Activated CD4-positive, alpha-beta memory T cell treated with anti-CD3 and anti-CD28 coated beads for 36 hours (primary cell): ENCODE results near the gene EDNRA. TPM values are rescaled to one million over a fixed set of nuclear protein-coding genes. Genes with fewer than 3 reads are reported as not detected.
"Not testable (repeated sequence)": the region's sequence is repeated elsewhere in the genome, so short reads cannot be mapped to it uniquely, and the experiment has no call there.

Experiments used
- CTCF ChIA-PET: fragments of 350-600 bp; sonication (Branson Sonifier 250); formaldehyde crosslinking; loops from one replicate; lab custom pipeline; 2021; ENCODE audit warnings: antibody characterized with exemption, inconsistent platforms; lab: Charles Lee
- POLR2A ChIA-PET: fragments of 350-600 bp; sonication (Branson Sonifier 250); formaldehyde crosslinking; loops from one replicate; lab custom pipeline; 2021; ENCODE audit warnings: antibody characterized with exemption; lab: Charles Lee
- DNase-seq: peaks from one replicate; pipeline ENCODE4 v3.0.0-alpha.2; 2020
- H3K27ac Mint-ChIP-seq: one replicate; pipeline ENCODE4 v1.8.0; 2021; ENCODE audit warnings: mixed read lengths
- H3K27me3 Mint-ChIP-seq: one replicate; pipeline ENCODE4 v1.8.0; 2021; ENCODE audit warnings: mixed read lengths
- H3K36me3 Mint-ChIP-seq: one replicate; pipeline ENCODE4 v1.8.0; 2021; ENCODE audit warnings: mixed read lengths
- H3K4me1 Mint-ChIP-seq: one replicate; pipeline ENCODE4 v1.8.0; 2021; ENCODE audit warnings: low read depth, mixed read lengths
- H3K4me3 Mint-ChIP-seq: one replicate; pipeline ENCODE4 v1.8.0; 2021; ENCODE audit warnings: mild to moderate bottlenecking, mixed read lengths
- H3K9me3 Mint-ChIP-seq: one replicate; pipeline ENCODE4 v1.8.0; 2021; ENCODE audit warnings: mixed read lengths
- intact Hi-C: fragments of 100-400 bp; cut with micrococcal nuclease; formaldehyde crosslinking; loops from one replicate; pipeline ENCODE4 v1.15.1; 2023
- total RNA-seq, 2 experiments: library from RNA; stranded (reverse); gene quantifications; one replicate each; pipeline ENCODE4 v1.2.3, GENCODE V29; 2021

EDNRA gene
- total RNA-seq = not detected

GRCh38 chr4:147480891-147481576 is at the start of gene EDNRA:
Gene EDNRA (plus strand): TSS chr4:147481097. CDS start chr4:147485682, 4,585 bp downstream.
- no peaks in the 10 kb centered on the region for H3K9me3 Mint-ChIP-seq
- H3K27me3 Mint-ChIP-seq = peaks cover 28% of the 10 kb centered on the region
- POLR2A ChIA-PET = no interaction called here
- no peaks in the 10 kb centered on the region for H3K36me3 Mint-ChIP-seq
- H3K4me1 Mint-ChIP-seq = peaks cover 2% of the 10 kb centered on the region
- H3K27ac Mint-ChIP-seq = no peak within 1 kb of the TSS
- CTCF ChIA-PET = no interaction called here
- no peak for DNase-seq
- H3K4me3 Mint-ChIP-seq = no peak within 1 kb of the TSS
- intact Hi-C loops = no loop called here

GRCh38 chr4:147434370-147434769 is 46.5 kb upstream of the EDNRA start:
- CTCF ChIA-PET, intact Hi-C loops, DNase-seq, H3K9me3 Mint-ChIP-seq, POLR2A ChIA-PET, H3K4me3 Mint-ChIP-seq, H3K4me1 Mint-ChIP-seq, H3K36me3 Mint-ChIP-seq, H3K27me3 Mint-ChIP-seq, H3K27ac Mint-ChIP-seq: not testable (repeated sequence)

GRCh38 chr4:147440442-147440841 is 40.5 kb upstream of the EDNRA start:
- no peak overlapping the region for H3K4me3 Mint-ChIP-seq
- no peaks in the 10 kb centered on the region for H3K4me1 Mint-ChIP-seq
- intact Hi-C loops = no loop called here
- DNase-seq = no peak
- ChIA-PET POLR2A (no interaction called here), CTCF (no interaction called here)
- no peaks in the 10 kb centered on the region for H3K9me3 Mint-ChIP-seq
- no peaks in the 10 kb centered on the region for H3K27me3 Mint-ChIP-seq
- no peaks in the 10 kb centered on the region for H3K36me3 Mint-ChIP-seq
- H3K27ac Mint-ChIP-seq = no peak overlapping the region

GRCh38 chr4:147447786-147448185 is 33.1 kb upstream of the EDNRA start:
- no peaks in the 10 kb centered on the region for H3K36me3 Mint-ChIP-seq
- H3K27me3 Mint-ChIP-seq = peaks cover 2% of the 10 kb centered on the region
- DNase-seq = no peak
- no peaks in the 10 kb centered on the region for H3K4me1 Mint-ChIP-seq
- H3K9me3 Mint-ChIP-seq = no peaks in the 10 kb centered on the region
- ChIA-PET POLR2A (no interaction called here), CTCF (no interaction called here)
- intact Hi-C loops = no loop called here
- no peak overlapping the region for H3K4me3 Mint-ChIP-seq
- H3K27ac Mint-ChIP-seq = no peak overlapping the region

- no peak for DNase-seq
- CTCF ChIA-PET = no interaction called here
- Mint-ChIP-seq H3K4me3 (no peak overlapping the region), H3K27ac (no peak overlapping the region), H3K9me3 (no peaks in the 10 kb centered on the region), H3K27me3 (peaks cover 2% of the 10 kb centered on the region), H3K4me1 (no peaks in the 10 kb centered on the region), H3K36me3 (no peaks in the 10 kb centered on the region)
- intact Hi-C loops = no loop called here
- POLR2A ChIA-PET = no interaction called here
Observed at GRCh38 chr4:147453561-147454141, 27.2 kb upstream of the EDNRA start.

- Mint-ChIP-seq H3K4me1 (no peaks in the 10 kb centered on the region), H3K36me3 (no peaks in the 10 kb centered on the region), H3K27me3 (no peaks in the 10 kb centered on the region), H3K27ac (no peak overlapping the region), H3K4me3 (no peak overlapping the region), H3K9me3 (no peaks in the 10 kb centered on the region)
- POLR2A ChIA-PET = no interaction called here
- CTCF ChIA-PET = no interaction called here
- intact Hi-C loops = no loop called here
- DNase-seq = no peak
Observed at GRCh38 chr4:147456706-147457105, 24.2 kb upstream of the EDNRA start.

- intact Hi-C loops = no loop called here
- no peak for DNase-seq
- H3K27ac Mint-ChIP-seq = no peak overlapping the region
- peaks cover 13% of the 10 kb centered on the region for H3K9me3 Mint-ChIP-seq
- H3K4me3 Mint-ChIP-seq = no peak overlapping the region
- POLR2A ChIA-PET = no interaction called here
- CTCF ChIA-PET = no interaction called here
- no peaks in the 10 kb centered on the region for H3K36me3 Mint-ChIP-seq
- H3K27me3 Mint-ChIP-seq = no peaks in the 10 kb centered on the region
- no peaks in the 10 kb centered on the region for H3K4me1 Mint-ChIP-seq
Observed at GRCh38 chr4:147461161-147461560, 19.7 kb upstream of the EDNRA start.

- intact Hi-C loops = no loop called here
- H3K36me3 Mint-ChIP-seq = no peaks in the 10 kb centered on the region
- DNase-seq = no peak
- no peaks in the 10 kb centered on the region for H3K27me3 Mint-ChIP-seq
- H3K4me3 Mint-ChIP-seq = no peak overlapping the region
- ChIA-PET CTCF (no interaction called here), POLR2A (no interaction called here)
- H3K27ac Mint-ChIP-seq = no peak overlapping the region
- no peaks in the 10 kb centered on the region for H3K4me1 Mint-ChIP-seq
- H3K9me3 Mint-ChIP-seq = peaks cover 13% of the 10 kb centered on the region
Observed at GRCh38 chr4:147463065-147463464, 17.8 kb upstream of the EDNRA start.

- H3K36me3 Mint-ChIP-seq = no peaks in the 10 kb centered on the region
- CTCF ChIA-PET = no interaction called here
- POLR2A ChIA-PET = no interaction called here
- H3K9me3 Mint-ChIP-seq = peaks cover 13% of the 10 kb centered on the region
- H3K4me3 Mint-ChIP-seq = no peak overlapping the region
- no peak for DNase-seq
- H3K27me3 Mint-ChIP-seq = no peaks in the 10 kb centered on the region
- intact Hi-C loops = no loop called here
- H3K4me1 Mint-ChIP-seq = no peaks in the 10 kb centered on the region
- no peak overlapping the region for H3K27ac Mint-ChIP-seq
Observed at GRCh38 chr4:147465461-147465860, 15.4 kb upstream of the EDNRA start.

- H3K4me3 Mint-ChIP-seq = no peak overlapping the region
- ChIA-PET POLR2A (no interaction called here), CTCF (no interaction called here)
- no peak overlapping the region for H3K27ac Mint-ChIP-seq
- H3K27me3 Mint-ChIP-seq = peaks cover 28% of the 10 kb centered on the region
- intact Hi-C loops = no loop called here
- peaks cover 2% of the 10 kb centered on the region for H3K4me1 Mint-ChIP-seq
- no peak for DNase-seq
- no peaks in the 10 kb centered on the region for H3K36me3 Mint-ChIP-seq
- no peaks in the 10 kb centered on the region for H3K9me3 Mint-ChIP-seq
Observed at GRCh38 chr4:147477439-147477838, 3.5 kb upstream of the EDNRA start.

- no peak for DNase-seq
- CTCF ChIA-PET = no interaction called here
- Mint-ChIP-seq H3K4me1 (peaks cover 2% of the 10 kb centered on the region), H3K36me3 (no peaks in the 10 kb centered on the region), H3K9me3 (no peaks in the 10 kb centered on the region), H3K27me3 (peaks cover 29% of the 10 kb centered on the region), H3K27ac (no peak overlapping the region), H3K4me3 (no peak overlapping the region)
- intact Hi-C loops = no loop called here
- POLR2A ChIA-PET = no interaction called here
Observed at GRCh38 chr4:147479376-147479775, 1.5 kb upstream of the EDNRA start.

GRCh38 chr4:147479786-147480185 is 1.1 kb upstream of the EDNRA start:
- intact Hi-C loops = no loop called here
- H3K9me3 Mint-ChIP-seq = no peaks in the 10 kb centered on the region
- no peak for DNase-seq
- H3K36me3 Mint-ChIP-seq = no peaks in the 10 kb centered on the region
- no peak overlapping the region for H3K4me3 Mint-ChIP-seq
- POLR2A ChIA-PET = no interaction called here
- peaks cover 28% of the 10 kb centered on the region for H3K27me3 Mint-ChIP-seq
- CTCF ChIA-PET = no interaction called here
- peaks cover 2% of the 10 kb centered on the region for H3K4me1 Mint-ChIP-seq
- H3K27ac Mint-ChIP-seq = no peak overlapping the region

GRCh38 chr4:147480502-147480890 is 401 bp upstream of the EDNRA start:
- Mint-ChIP-seq H3K27me3 (peaks cover 28% of the 10 kb centered on the region), H3K27ac (no peak overlapping the region), H3K4me1 (peaks cover 2% of the 10 kb centered on the region), H3K9me3 (no peaks in the 10 kb centered on the region), H3K4me3 (no peak overlapping the region), H3K36me3 (no peaks in the 10 kb centered on the region)
- no peak for DNase-seq
- CTCF ChIA-PET = no interaction called here
- intact Hi-C loops = no loop called here
- POLR2A ChIA-PET = no interaction called here
